ENCODE results near the gene MEGF9. TPM values are rescaled to one million over a fixed set of nuclear protein-coding genes. Genes with fewer than 3 reads are reported as not detected.
A peak's percentile ranks its signal among the peaks of the same experiment; 100 is the strongest.
"Not testable (repeated sequence)": the region's sequence is repeated elsewhere in the genome, so short reads cannot be mapped to it uniquely, and the experiment has no call there.

MEGF9 gene
- total and polyA plus RNA-seq, 2 donors (not counting 3 experiments of a cell fraction or from before 2014, with no cell fraction given): 4.0 to 13.0 TPM

GRCh38 chr9:120628925-120629497, 85.3 kb downstream of the MEGF9 start:
- H3K79me2 ChIP-seq (ENCODE audit: control insufficient read depth, insufficient read depth, low read length); H2AFZ ChIP-seq (ENCODE audit: low read depth, low read length); H3K4me2 ChIP-seq (ENCODE audit: insufficient read depth, low read length); dilution Hi-C loops (cut with MboI; ENCODE audit: extremely low pct_ligation_motif_present, low sequenced_read_pairs); H3K9me1 ChIP-seq (replicated peaks; ENCODE audit: control insufficient read depth, extremely low read depth, insufficient read depth, low read length); H3K9ac ChIP-seq (replicated peaks; ENCODE audit: extremely low read depth, insufficient read depth, low read length); H3K27ac ChIP-seq (ENCODE audit: insufficient read depth, low read depth, low read length); H4K20me1 ChIP-seq (replicated peaks; ENCODE audit: control insufficient read depth, extremely low read depth, insufficient read depth, low read length); H3K4me1 ChIP-seq (ENCODE audit: control insufficient read depth, extremely low read depth, insufficient read depth, low read length); POLR2A ChIA-PET; H3K27me3 ChIP-seq (ENCODE audit: control insufficient read depth in 2 of 2, insufficient read depth in 2 of 2, low read length in 2 of 2); intact Hi-C loops (cut with micrococcal nuclease); H3K9me3 ChIP-seq (replicated peaks; ENCODE audit: control insufficient read depth, insufficient read depth, low read length); H3K4me3 ChIP-seq (replicated peaks in 1 of 3; ENCODE audit: insufficient read depth in 1 of 3, low read depth in 1 of 3, low read length in 3 of 3); BruUV-seq (replicated peaks); DNase-seq (ENCODE audit: low read depth, low spot score); H3K36me3 ChIP-seq (ENCODE audit: control insufficient read depth in 2 of 2, extremely low read depth in 1 of 2, insufficient read depth in 2 of 2, low read length in 2 of 2): not testable (repeated sequence)
- peak; percentile 76 for FAIRE-seq
- CTCF ChIA-PET: interaction anchor here (1.4 kb wide), 2 partner anchors 9 to 14 kb away, joined by 3 to 11 read pairs; no protein-coding TSS in a partner anchor
- TF ChIP-seq FOS (IDR thresholded peaks at IDR 0.05; ENCODE audit: borderline replicate concordance, insufficient read depth, low read length): peak; percentile 72

DNA sequence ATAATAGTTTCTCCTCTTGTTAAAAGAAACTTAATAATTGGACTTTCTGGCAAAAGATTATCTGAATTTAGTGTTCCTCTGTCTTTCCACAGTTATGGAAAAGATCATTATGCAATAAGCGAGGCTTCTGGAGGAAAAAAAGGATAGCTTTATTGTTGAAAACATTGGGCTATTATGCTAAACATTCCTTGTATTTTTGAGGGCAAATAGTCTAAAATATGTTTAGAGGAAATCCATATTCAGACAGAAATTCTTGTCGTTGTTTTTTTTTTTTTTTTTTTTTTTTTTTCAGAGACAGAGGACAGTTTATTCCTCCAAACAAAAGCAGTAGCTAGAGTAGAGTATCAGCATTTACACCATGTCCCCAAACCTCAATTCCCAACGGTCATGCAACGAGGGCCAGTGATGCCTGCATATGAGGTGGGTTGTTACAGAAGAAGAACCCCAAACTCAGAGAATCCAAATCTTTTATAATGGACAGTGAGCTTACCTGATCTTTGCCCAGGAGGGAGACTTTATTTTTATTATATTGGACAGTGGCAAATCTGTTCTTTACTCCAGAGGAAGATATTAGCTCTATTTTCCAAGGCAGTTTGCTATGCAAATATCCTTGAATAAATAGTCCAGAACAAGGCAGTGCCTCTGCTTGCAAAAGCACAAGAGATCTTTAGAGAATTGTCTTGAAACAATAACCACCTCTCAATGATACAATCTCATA, 85.9 kb downstream of the MEGF9 start:
- Histone ChIP-seq H3K79me2 (ENCODE audit: control insufficient read depth, insufficient read depth, low read length) (no peaks in the 10 kb centered on the region), H3K27me3 (ENCODE audit: control insufficient read depth in 2 of 2, insufficient read depth in 2 of 2, low read length in 2 of 2) (no peaks in the 10 kb centered on the region), H3K9me3 (replicated peaks; ENCODE audit: control insufficient read depth, insufficient read depth, low read length) (no peaks in the 10 kb centered on the region), H3K27ac (ENCODE audit: insufficient read depth, low read depth, low read length) (no peak overlapping the region), H4K20me1 (replicated peaks; ENCODE audit: control insufficient read depth, extremely low read depth, insufficient read depth, low read length) (no peaks in the 10 kb centered on the region), H3K4me2 (ENCODE audit: insufficient read depth, low read length) (no peak overlapping the region), H2AFZ (ENCODE audit: low read depth, low read length) (no peak overlapping the region), H3K9me1 (replicated peaks; ENCODE audit: control insufficient read depth, extremely low read depth, insufficient read depth, low read length) (no peaks in the 10 kb centered on the region), H3K4me1 (ENCODE audit: control insufficient read depth, extremely low read depth, insufficient read depth, low read length) (no peaks in the 10 kb centered on the region), H3K9ac (replicated peaks; ENCODE audit: extremely low read depth, insufficient read depth, low read length) (no peak overlapping the region), H3K4me3 (replicated peaks in 1 of 3; ENCODE audit: insufficient read depth in 1 of 3, low read depth in 1 of 3, low read length in 3 of 3) (no peak overlapping the region), H3K36me3 (ENCODE audit: control insufficient read depth in 2 of 2, extremely low read depth in 1 of 2, insufficient read depth in 2 of 2, low read length in 2 of 2) (no peaks in the 10 kb centered on the region)
- dilution Hi-C loops (cut with MboI; ENCODE audit: extremely low pct_ligation_motif_present, low sequenced_read_pairs): no loop called here
- intact Hi-C loops (cut with micrococcal nuclease): no loop called here
- ChIA-PET CTCF (interaction anchor here (0.9 to 1.4 kb wide), 3 partner anchors 8 to 14 kb away, joined by 3 to 11 read pairs (median 3); no protein-coding TSS in a partner anchor), POLR2A (no interaction called here)
- FAIRE-seq: no peak
- BruUV-seq (replicated peaks): no TSS peak
- no peak for DNase-seq (ENCODE audit: low read depth, low spot score)
- no peak for TF ChIP-seq EZH2 (IDR thresholded peaks at IDR 0.05; ENCODE audit: borderline replicate concordance, low read depth, low read length, severe bottlenecking)
- no peak for TF ChIP-seq POLR2A (IDR thresholded peaks at IDR 0.05; ENCODE audit: low read depth, low read length)
- TF ChIP-seq MYC (IDR thresholded peaks at IDR 0.05; ENCODE audit: low read depth, low read length): no peak
- TF ChIP-seq FOS (IDR thresholded peaks at IDR 0.05; ENCODE audit: borderline replicate concordance, insufficient read depth, low read length): no peak
- no peak for TF ChIP-seq GATA2 (IDR thresholded peaks at IDR 0.05; ENCODE audit: insufficient read depth, insufficient read length, low read depth, low read length)
- TF ChIP-seq MAX (IDR thresholded peaks at IDR 0.05; ENCODE audit: insufficient read depth, insufficient read length): no peak
- TF ChIP-seq CTCF (IDR thresholded peaks at IDR 0.05; ENCODE audit: extremely low read depth in 1 of 2, insufficient read depth in 1 of 2, low read depth in 1 of 2, low read length in 2 of 2): no peak
- TF ChIP-seq POLR2AphosphoS5 (IDR thresholded peaks at IDR 0.05; ENCODE audit: insufficient read depth, low read depth, low read length): no peak
- TF ChIP-seq JUN (IDR thresholded peaks at IDR 0.05; ENCODE audit: borderline replicate concordance, insufficient read depth, insufficient read length, low read depth): no peak
